Right renal pelvis (tissue), 4 donors: ENCODE results near the gene CLASP1. TPM values are rescaled to one million over a fixed set of nuclear protein-coding genes. Genes with fewer than 3 reads are reported as not detected.
"Not testable (repeated sequence)": the region's sequence is repeated elsewhere in the genome, so short reads cannot be mapped to it uniquely, and the experiment has no call there.

Source experiments
- DNase-seq, 4 donors: peaks; one replicate each; pipeline ENCODE4 v3.0.0-alpha.2; 2013; ENCODE audit warnings: low read depth in 4 of 4, low spot score in 3 of 4, missing footprints in 1 of 4
- polyA plus RNA-seq, 4 donors: library from polyadenylated mRNA; unstranded; fragments of 120-200 nt; gene quantifications; one replicate each; pipeline ENCODE4 v1.2.1, GENCODE V29; 2013; ENCODE audit not compliant: insufficient read length in 4 of 4

CLASP1 gene
- 10 to 100 TPM; 39.3 to 48.7 (median 43.9) TPM for polyA plus RNA-seq

GRCh38 chr2:121649149-121649595, at the start of gene CLASP1:
Gene CLASP1 (minus strand): TSS chr2:121649462. CDS start chr2:121605895, 43,567 bp downstream.
- DNase-seq, result no peak

- no peak for DNase-seq
These were observed 49.2 kb upstream of the CLASP1 start for GRCh38 chr2:121698318-121698930.

- DNase-seq, result no peak
These were observed 47.9 kb upstream of the CLASP1 start for GRCh38 chr2:121697108-121697631.

GRCh38 chr2:121696410-121696930, 47.2 kb upstream of the CLASP1 start:
- no peak for DNase-seq

GRCh38 chr2:121695171-121695451, 45.8 kb upstream of the CLASP1 start:
- no peak for DNase-seq

GRCh38 chr2:121694398-121695170, 45.3 kb upstream of the CLASP1 start:
- DNase-seq, result no peak

GRCh38 chr2:121690572-121690971, 41.3 kb upstream of the CLASP1 start:
- not testable (repeated sequence) for DNase-seq

- no peak for DNase-seq
These were observed 40.8 kb upstream of the CLASP1 start for GRCh38 chr2:121690095-121690494.

- no peak for DNase-seq
These were observed 40.1 kb upstream of the CLASP1 start for GRCh38 chr2:121689356-121689755.

- no peak for DNase-seq
These were observed 39.6 kb upstream of the CLASP1 start for GRCh38 chr2:121688820-121689219.

GRCh38 chr2:121686902-121687301, 37.6 kb upstream of the CLASP1 start:
- DNase-seq, result no peak

GRCh38 chr2:121686218-121686617, 37.0 kb upstream of the CLASP1 start:
- no peak for DNase-seq

GRCh38 chr2:121682396-121683298, 33.4 kb upstream of the CLASP1 start:
- DNase-seq, result no peak

- no peak for DNase-seq
These were observed 28.6 kb upstream of the CLASP1 start for GRCh38 chr2:121677855-121678254.

- DNase-seq, result not testable (repeated sequence)
These were observed 22.4 kb upstream of the CLASP1 start for GRCh38 chr2:121671621-121672020.

GRCh38 chr2:121670181-121670580, 20.9 kb upstream of the CLASP1 start:
- no peak for DNase-seq

- DNase-seq, result no peak
These were observed 18.4 kb upstream of the CLASP1 start for GRCh38 chr2:121667618-121668017.

GRCh38 chr2:121666042-121666441, 16.8 kb upstream of the CLASP1 start:
- DNase-seq, result no peak

GRCh38 chr2:121665504-121665903, 16.2 kb upstream of the CLASP1 start:
- DNase-seq, result no peak

- DNase-seq, result no peak
These were observed 15.5 kb upstream of the CLASP1 start for GRCh38 chr2:121664713-121665112.

- no peak for DNase-seq
These were observed 14.8 kb upstream of the CLASP1 start for GRCh38 chr2:121664086-121664485.
